GM23338 (cell line): ENCODE measurements around the gene CLDN10. TPM values are rescaled to one million over a fixed set of nuclear protein-coding genes. Genes with fewer than 3 reads are reported as not detected.

Source experiments
- ATAC-seq: fragments of 200-7000 bp; cut with Tn5 transposase; 3 replicates; pipeline ENCODE4 v1.9.1; 2020
- DNase-seq: peaks from one replicate; pipeline ENCODE4 v3.0.0-alpha.2; 2015; ENCODE audit warnings: low spot score
- H2AFZ ChIP-seq: fragments of 200-600 bp; sonication (generic); 2 replicates; pipeline ENCODE4 v1.8.0; 2016; ENCODE audit warnings: antibody characterized with exemption, mild to moderate bottlenecking, moderate library complexity
- H3F3A ChIP-seq: fragments of 200-600 bp; sonication (generic); replicated peaks from 2 replicates; pipeline ENCODE4 v1.8.0; 2017; ENCODE audit warnings: antibody characterized with exemption, mixed run types, low read depth
- H3K27ac ChIP-seq: fragments of 200-600 bp; sonication (generic); 2 replicates; pipeline ENCODE4 v1.6.1; 2016; ENCODE audit warnings: low read depth
- H3K27me3 ChIP-seq: fragments of 200-600 bp; sonication (generic); 2 replicates; pipeline ENCODE4 v1.8.0; 2016; ENCODE audit warnings: mild to moderate bottlenecking, mixed run types, moderate library complexity; ENCODE audit not compliant: insufficient read depth
- H3K36me3 ChIP-seq: fragments of 200-600 bp; sonication (generic); 2 replicates; pipeline ENCODE4 v1.8.0; 2016; ENCODE audit warnings: mild to moderate bottlenecking; ENCODE audit not compliant: insufficient read depth
- H3K4me1 ChIP-seq: fragments of 200-600 bp; sonication (generic); 2 replicates; pipeline ENCODE4 v1.8.0; 2016; ENCODE audit warnings: mild to moderate bottlenecking, moderate library complexity; ENCODE audit not compliant: insufficient read depth
- H3K4me2 ChIP-seq: fragments of 200-600 bp; sonication (generic); 2 replicates; pipeline ENCODE4 v1.7.1; 2017; ENCODE audit warnings: mixed run types
- H3K4me3 ChIP-seq: fragments of 200-600 bp; sonication (generic); 2 replicates; pipeline ENCODE4 v1.6.1; 2016; ENCODE audit warnings: mixed run types
- H3K79me2 ChIP-seq: fragments of 200-600 bp; sonication (generic); replicated peaks from 2 replicates; pipeline ENCODE4 v1.8.0; 2017; ENCODE audit warnings: mild to moderate bottlenecking; ENCODE audit not compliant: insufficient read depth
- H3K9me2 ChIP-seq: fragments of 200-600 bp; sonication (generic); 2 replicates; pipeline ENCODE4 v1.8.0; 2017; ENCODE audit not compliant: insufficient read depth
- H4K20me1 ChIP-seq: fragments of 200-600 bp; sonication (generic); replicated peaks from 2 replicates; pipeline ENCODE4 v1.8.0; 2017; ENCODE audit warnings: mild to moderate bottlenecking; ENCODE audit not compliant: insufficient read depth
- H3K27ac Mint-ChIP-seq: 2 replicates; pipeline ENCODE4 v1.8.0; 2020; ENCODE audit warnings: inconsistent platforms, mild to moderate bottlenecking, moderate library complexity, mixed read lengths
- H3K27me3 Mint-ChIP-seq: 3 replicates; pipeline ENCODE4 v1.8.0; 2022; ENCODE audit warnings: low read depth, mild to moderate bottlenecking, moderate library complexity, mixed read lengths, inconsistent platforms; ENCODE audit not compliant: insufficient read depth, poor library complexity
- H3K36me3 Mint-ChIP-seq: 3 replicates; pipeline ENCODE4 v1.8.0; 2021; ENCODE audit warnings: low read depth, mild to moderate bottlenecking, inconsistent platforms, moderate library complexity, mixed read lengths
- H3K4me1 Mint-ChIP-seq: 3 replicates; pipeline ENCODE4 v1.8.0; 2020; ENCODE audit warnings: mild to moderate bottlenecking, inconsistent platforms, mixed read lengths
- H3K4me3 Mint-ChIP-seq: 3 replicates; pipeline ENCODE4 v1.8.0; 2021; ENCODE audit warnings: moderate library complexity, mild to moderate bottlenecking, inconsistent platforms, mixed read lengths
- H3K9me3 Mint-ChIP-seq: 3 replicates; pipeline ENCODE4 v1.8.0; 2020; ENCODE audit warnings: moderate library complexity, mild to moderate bottlenecking, inconsistent platforms, mixed read lengths
- CTCF ChIP-seq, 2 experiments: fragments of 200-600 bp in 1 of 2; sonication (generic) in 1 of 2; conservative IDR thresholded peaks; 2 replicates each; pipeline versions ENCODE4 v1.5.1 to v1.6.1; 2016 to 2017; ENCODE audit warnings: antibody characterized with exemption in 2 of 2, low read depth in 2 of 2, mild to moderate bottlenecking in 2 of 2, moderate library complexity in 1 of 2
- EZH2phosphoT487 ChIP-seq: fragments of 200-600 bp; sonication (generic); IDR thresholded peaks from one replicate; pipeline ENCODE4 v1.8.1; 2018; ENCODE audit warnings: antibody characterized with exemption; ENCODE audit not compliant: unreplicated experiment
- NANOG ChIP-seq: IDR thresholded peaks from 2 replicates; pipeline ENCODE4 v1.6.1; 2016; ENCODE audit warnings: antibody characterized with exemption, borderline replicate concordance
- STAT1 ChIP-seq: IDR thresholded peaks from one replicate; pipeline ENCODE4 v1.6.1; 2016; ENCODE audit warnings: antibody characterized with exemption; ENCODE audit not compliant: unreplicated experiment
- ZNF462 ChIP-seq: fragments of 250-450 bp; sonication (Bioruptor Pico); IDR thresholded peaks from 2 replicates; pipeline ENCODE4 v1.5.0; 2020; ENCODE audit warnings: mild to moderate bottlenecking, moderate library complexity
- polyA plus RNA-seq: library from polyadenylated mRNA; unstranded; fragments of >200 nt; fragmentation: Nextera tagmentation; extraction: Ambion mirVana; gene quantifications from 2 replicates; pipeline ENCODE4 v1.2.1, GENCODE V29; 2016
- total RNA-seq: library from RNA; depleted of rRNA; stranded (reverse); fragments of >200 nt; shearing (Covaris generic); gene quantifications from 2 replicates; pipeline ENCODE4 v1.2.3, GENCODE V29; 2014

Gene CLDN10
- total and polyA plus RNA-seq, 2 experiments from 2014 or later, result 34.7 to 65.9 TPM

- TF ChIP-seq ZNF462 (CRISPR knock-in tag) (no peak), EZH2phosphoT487 (no peak)
These were observed 28.9 kb upstream of the CLDN10 start (continued) for GRCh38 chr13:95523598-95523997.

GRCh38 chr13:95524264-95524901, 28.1 kb upstream of the CLDN10 start:
- Histone ChIP-seq H3K79me2 (no peaks in the 10 kb centered on the region), H2AFZ (no peak overlapping the region)
- H3K27ac Mint-ChIP-seq, result peak overlapping the region; percentile 46

More at GRCh38 chr13:95524264-95524901, 28.1 kb upstream of the CLDN10 start:
- H3K4me1 ChIP-seq, result no peaks in the 10 kb centered on the region
- H3K27me3 ChIP-seq, result no peaks in the 10 kb centered on the region
- ATAC-seq, result no peak
- TF ChIP-seq STAT1 (no peak), NANOG (no peak), EZH2phosphoT487 (no peak), CTCF (conservative IDR thresholded peaks at IDR 0.05; ENCODE audit: low read depth in 2 of 2) (no peak)
- no peaks in the 10 kb centered on the region for H3K9me2 ChIP-seq
- H3K4me2 ChIP-seq, result no peak overlapping the region
- Mint-ChIP-seq H3K27me3 (no peaks in the 10 kb centered on the region), H3K4me1 (no peaks in the 10 kb centered on the region), H3K4me3 (no peak overlapping the region), H3K9me3 (no peaks in the 10 kb centered on the region), H3K36me3 (no peaks in the 10 kb centered on the region)
- no peak overlapping the region for H3K4me3 ChIP-seq
- no peaks in the 10 kb centered on the region for H4K20me1 ChIP-seq
- DNase-seq, result no peak
- H3K27ac ChIP-seq, result no peak overlapping the region
- H3F3A ChIP-seq, result no peaks in the 10 kb centered on the region
- no peaks in the 10 kb centered on the region for H3K36me3 ChIP-seq
